DOHH2 (cell line): Measurements from ENCODE around the gene PNRC1.

ENCODE experiments used
- H3F3A ChIP-seq: fragments of 200-600 bp; sonication (generic), shearing (Covaris generic); 2 replicates; pipeline ENCODE4 v1.6.0; 2016; ENCODE audit warnings: antibody characterized with exemption, mild to moderate bottlenecking; ENCODE audit not compliant: control insufficient read depth, insufficient read depth
- H3K27ac ChIP-seq: fragments of 200-600 bp; sonication (generic); 2 replicates; pipeline ENCODE4 v1.5.1; 2014; ENCODE audit warnings: low read depth, mild to moderate bottlenecking, low read length, moderate library complexity
- H3K27me3 ChIP-seq: fragments of 200-600 bp; sonication (generic); 2 replicates; pipeline ENCODE4 v1.6.1; 2014; ENCODE audit warnings: mild to moderate bottlenecking, low read length, mixed read lengths; ENCODE audit not compliant: control insufficient read depth
- H3K36me3 ChIP-seq: fragments of 200-600 bp; sonication (generic); 2 replicates; pipeline ENCODE4 v1.6.1; 2014; ENCODE audit warnings: mild to moderate bottlenecking, low read length, moderate library complexity, mixed read lengths; ENCODE audit not compliant: control insufficient read depth
- H3K4me1 ChIP-seq: fragments of 200-600 bp; sonication (generic); 2 replicates; pipeline ENCODE4 v1.6.1; 2014; ENCODE audit warnings: mild to moderate bottlenecking, low read length, mixed read lengths; ENCODE audit not compliant: control insufficient read depth
- H3K4me2 ChIP-seq: fragments of 200-600 bp; sonication (generic); 2 replicates; pipeline ENCODE4 v1.6.0; 2014; ENCODE audit warnings: mild to moderate bottlenecking, low read length, moderate library complexity
- H3K4me3 ChIP-seq: fragments of 200-600 bp; sonication (generic); 2 replicates; pipeline ENCODE4 v1.5.1; 2014; ENCODE audit warnings: mild to moderate bottlenecking, low read length, mixed read lengths
- H3K79me2 ChIP-seq: fragments of 200-600 bp; sonication (generic); 2 replicates; pipeline ENCODE4 v1.6.1; 2014; ENCODE audit warnings: mild to moderate bottlenecking, low read length, mixed read lengths; ENCODE audit not compliant: control insufficient read depth
- H3K9me2 ChIP-seq: fragments of 200-600 bp; sonication (generic); replicated peaks from 2 replicates; pipeline ENCODE4 v1.6.1; 2014; ENCODE audit warnings: mild to moderate bottlenecking, low read length, mixed read lengths; ENCODE audit not compliant: control insufficient read depth
- H3K9me3 ChIP-seq: fragments of 200-600 bp; sonication (generic); 2 replicates; pipeline ENCODE4 v1.6.1; 2014; ENCODE audit warnings: antibody characterized with exemption, low read length, mixed read lengths; ENCODE audit not compliant: control insufficient read depth, insufficient read depth
- H4K20me1 ChIP-seq: fragments of 200-600 bp; sonication (generic); 2 replicates; pipeline ENCODE4 v1.6.0; 2014; ENCODE audit warnings: low read depth, mild to moderate bottlenecking, antibody characterized with exemption, low read length, moderate library complexity; ENCODE audit not compliant: control insufficient read depth, insufficient read depth
- EZH2phosphoT487 ChIP-seq: fragments of 200-600 bp; sonication (generic); IDR thresholded peaks from 2 replicates; pipeline ENCODE4 v1.6.1; 2017; ENCODE audit warnings: borderline replicate concordance, mild to moderate bottlenecking, antibody characterized with exemption, low read length, moderate library complexity, mixed read lengths
- TF ChIP-seq, protein P1 (sequence below): fragments of 200-600 bp; sonication (generic); IDR thresholded peaks from one replicate; pipeline ENCODE4 v1.5.1; 2014; ENCODE audit warnings: antibody characterized with exemption, mild to moderate bottlenecking, low read depth, low read length; ENCODE audit not compliant: poor library complexity, severe bottlenecking

The PNRC1 gene

DNA sequence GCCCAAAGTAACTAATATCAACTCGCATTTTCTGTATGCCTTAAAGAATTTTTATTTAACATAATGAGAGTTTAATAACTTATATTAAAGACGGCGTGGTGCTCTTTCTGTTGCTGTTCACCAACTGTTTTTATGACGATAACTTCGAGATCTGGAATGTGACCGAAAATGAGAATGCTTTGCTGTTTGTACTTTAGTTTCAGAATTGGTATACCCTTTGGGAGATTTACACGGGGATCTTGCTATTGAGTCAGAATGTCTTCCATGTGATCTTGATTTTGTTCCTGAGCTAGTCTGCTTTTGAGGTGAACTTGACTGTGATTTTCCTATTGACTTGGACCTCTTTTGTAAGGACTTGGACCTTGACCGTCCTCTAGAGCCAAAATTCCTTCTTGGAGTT lies 17.9 kb downstream of the PNRC1 start:
- no peak for TF ChIP-seq EZH2phosphoT487
- TF ChIP-seq, protein P1, sequence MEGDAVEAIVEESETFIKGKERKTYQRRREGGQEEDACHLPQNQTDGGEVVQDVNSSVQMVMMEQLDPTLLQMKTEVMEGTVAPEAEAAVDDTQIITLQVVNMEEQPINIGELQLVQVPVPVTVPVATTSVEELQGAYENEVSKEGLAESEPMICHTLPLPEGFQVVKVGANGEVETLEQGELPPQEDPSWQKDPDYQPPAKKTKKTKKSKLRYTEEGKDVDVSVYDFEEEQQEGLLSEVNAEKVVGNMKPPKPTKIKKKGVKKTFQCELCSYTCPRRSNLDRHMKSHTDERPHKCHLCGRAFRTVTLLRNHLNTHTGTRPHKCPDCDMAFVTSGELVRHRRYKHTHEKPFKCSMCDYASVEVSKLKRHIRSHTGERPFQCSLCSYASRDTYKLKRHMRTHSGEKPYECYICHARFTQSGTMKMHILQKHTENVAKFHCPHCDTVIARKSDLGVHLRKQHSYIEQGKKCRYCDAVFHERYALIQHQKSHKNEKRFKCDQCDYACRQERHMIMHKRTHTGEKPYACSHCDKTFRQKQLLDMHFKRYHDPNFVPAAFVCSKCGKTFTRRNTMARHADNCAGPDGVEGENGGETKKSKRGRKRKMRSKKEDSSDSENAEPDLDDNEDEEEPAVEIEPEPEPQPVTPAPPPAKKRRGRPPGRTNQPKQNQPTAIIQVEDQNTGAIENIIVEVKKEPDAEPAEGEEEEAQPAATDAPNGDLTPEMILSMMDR = no peak
- no peaks in the 10 kb centered on the region for H3K9me3 ChIP-seq
- no peak overlapping the region for H3K4me3 ChIP-seq
- H3K4me2 ChIP-seq = no peak overlapping the region
- no peaks in the 10 kb centered on the region for H3K4me1 ChIP-seq
- no peaks in the 10 kb centered on the region for H3F3A ChIP-seq
- H3K36me3 ChIP-seq = no peaks in the 10 kb centered on the region
- no peak overlapping the region for H3K27ac ChIP-seq
- no peaks in the 10 kb centered on the region for H3K27me3 ChIP-seq
- no peaks in the 10 kb centered on the region for H4K20me1 ChIP-seq
- H3K79me2 ChIP-seq = no peaks in the 10 kb centered on the region
- no peaks in the 10 kb centered on the region for H3K9me2 ChIP-seq

DNA sequence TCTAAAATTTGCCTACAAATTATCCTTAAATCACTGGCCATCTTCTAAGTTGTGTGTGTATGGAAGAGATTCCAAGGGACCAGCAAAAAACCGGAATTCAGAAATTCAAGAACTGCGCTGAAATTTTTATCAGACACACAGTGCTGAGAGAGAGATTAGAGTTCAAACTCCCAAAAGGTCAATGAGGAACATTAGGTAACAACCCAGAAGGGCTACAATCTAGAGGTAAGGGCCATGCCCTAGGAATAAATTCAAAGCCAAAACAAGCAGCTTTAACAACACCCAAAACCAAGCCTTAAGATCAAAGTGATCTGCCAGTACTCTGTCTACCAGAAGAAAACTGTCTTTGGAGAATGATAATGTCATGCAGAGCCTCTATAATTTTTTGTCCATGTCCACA lies 19.6 kb downstream of the PNRC1 start:
- no peaks in the 10 kb centered on the region for H3F3A ChIP-seq
- no peaks in the 10 kb centered on the region for H3K4me1 ChIP-seq
- no peaks in the 10 kb centered on the region for H4K20me1 ChIP-seq

DNA sequence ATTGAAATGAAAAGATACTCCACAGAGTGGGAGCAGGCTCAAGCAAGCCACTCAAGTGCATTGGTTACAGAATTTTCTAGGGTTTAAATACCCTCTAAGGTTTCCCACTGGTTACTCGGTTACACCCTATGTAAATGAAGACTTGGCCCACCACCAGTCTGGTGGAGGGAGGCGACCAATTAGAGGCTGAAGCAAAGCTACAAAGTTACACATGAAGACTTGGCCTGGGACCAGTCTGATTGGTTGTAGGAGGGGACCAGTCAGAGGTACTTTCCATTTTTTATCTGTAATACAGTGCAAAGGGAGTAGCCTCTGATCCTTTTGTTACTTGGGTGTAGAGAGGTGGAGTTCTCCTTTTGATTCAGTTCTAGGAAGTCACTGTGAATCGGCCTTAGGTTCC lies 29.7 kb downstream of the PNRC1 start:
- Histone ChIP-seq H3K4me1 (no peaks in the 10 kb centered on the region), H3F3A (no peaks in the 10 kb centered on the region), H3K27ac (no peak overlapping the region), H3K9me2 (no peaks in the 10 kb centered on the region), H3K79me2 (no peaks in the 10 kb centered on the region), H3K4me3 (no peak overlapping the region), H3K27me3 (peaks cover 9% of the 10 kb centered on the region), H4K20me1 (no peaks in the 10 kb centered on the region), H3K4me2 (no peak overlapping the region), H3K9me3 (no peaks in the 10 kb centered on the region), H3K36me3 (no peaks in the 10 kb centered on the region)
- TF ChIP-seq EZH2phosphoT487 = no peak
- TF ChIP-seq, protein P1 = no peak

More for the DNA sequence above, 19.6 kb downstream of the PNRC1 start:
- Histone ChIP-seq H3K27ac (no peak overlapping the region), H3K27me3 (no peaks in the 10 kb centered on the region), H3K79me2 (no peaks in the 10 kb centered on the region), H3K4me2 (no peak overlapping the region), H3K36me3 (no peaks in the 10 kb centered on the region), H3K9me3 (no peaks in the 10 kb centered on the region), H3K4me3 (no peak overlapping the region), H3K9me2 (no peaks in the 10 kb centered on the region)
- TF ChIP-seq, protein P1 = no peak
- no peak for TF ChIP-seq EZH2phosphoT487

DNA sequence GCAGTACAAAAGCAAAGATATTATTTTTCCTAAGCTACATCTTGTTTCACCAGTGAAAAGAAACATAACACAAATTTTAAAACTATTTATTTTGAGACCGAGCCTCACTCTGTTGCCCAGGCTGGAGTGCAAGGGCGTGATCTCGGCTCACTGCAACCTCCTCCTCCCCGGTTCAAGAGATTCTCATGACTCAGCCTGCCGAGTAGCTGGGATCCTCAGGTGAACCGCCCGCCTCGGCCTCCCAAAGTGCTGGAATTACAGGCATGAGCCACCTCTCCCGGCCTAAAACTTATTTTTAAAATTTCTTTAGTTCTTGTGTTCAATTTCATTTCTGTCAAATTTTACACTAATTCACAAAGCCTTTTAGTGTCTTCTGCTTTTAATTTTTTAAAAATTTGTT lies 31.4 kb downstream of the PNRC1 start:
- no peaks in the 10 kb centered on the region for H3F3A ChIP-seq
- TF ChIP-seq EZH2phosphoT487 = no peak
- TF ChIP-seq, protein P1 = no peak
- no peaks in the 10 kb centered on the region for H3K79me2 ChIP-seq
- no peaks in the 10 kb centered on the region for H3K9me2 ChIP-seq
- no peaks in the 10 kb centered on the region for H4K20me1 ChIP-seq
- no peaks in the 10 kb centered on the region for H3K9me3 ChIP-seq
- no peaks in the 10 kb centered on the region for H3K36me3 ChIP-seq
- no peak overlapping the region for H3K4me3 ChIP-seq
- peaks cover 1% of the 10 kb centered on the region; the same call in 1 of the 2 replicates for H3K4me1 ChIP-seq
- no peak overlapping the region for H3K27ac ChIP-seq
- H3K4me2 ChIP-seq = no peak overlapping the region
- peaks cover 11% of the 10 kb centered on the region for H3K27me3 ChIP-seq
